Progenitor cell of endocrine pancreas (in vitro differentiated cells): ENCODE results near the gene BMP2K. TPM values are rescaled to one million over a fixed set of nuclear protein-coding genes. Genes with fewer than 3 reads are reported as not detected.

Experiments used
- DNase-seq: peaks from one replicate; pipeline ENCODE4 v3.0.0; 2021; ENCODE audit warnings: low spot score; ENCODE audit not compliant: unreplicated experiment
- H3K27ac Mint-ChIP-seq: 2 replicates; pipeline ENCODE4 v1.8.0; 2021; ENCODE audit warnings: mild to moderate bottlenecking, moderate library complexity, mixed read lengths
- H3K27me3 Mint-ChIP-seq: 2 replicates; pipeline ENCODE4 v1.8.0; 2021; ENCODE audit warnings: mixed read lengths
- H3K36me3 Mint-ChIP-seq: 2 replicates; pipeline ENCODE4 v1.8.0; 2022; ENCODE audit warnings: mixed read lengths; ENCODE audit not compliant: insufficient read depth
- H3K4me1 Mint-ChIP-seq: 2 replicates; pipeline ENCODE4 v1.8.0; 2021; ENCODE audit warnings: low read depth, mixed read lengths
- H3K4me3 Mint-ChIP-seq: 2 replicates; pipeline ENCODE4 v1.8.0; 2021; ENCODE audit warnings: low read depth, mild to moderate bottlenecking, moderate library complexity, mixed read lengths
- H3K9me3 Mint-ChIP-seq: 2 replicates; pipeline ENCODE4 v1.8.0; 2021; ENCODE audit warnings: low read depth, mixed read lengths
- CTCF ChIP-seq: fragments of 200-600 bp; sonication (generic); IDR thresholded peaks from one replicate; pipeline ENCODE4 v1.5.0; 2021; ENCODE audit warnings: antibody characterized with exemption, mild to moderate bottlenecking; ENCODE audit not compliant: unreplicated experiment
- total RNA-seq: library from RNA; stranded (reverse); gene quantifications from 2 replicates; pipeline ENCODE4 v1.2.1, GENCODE V29; 2021

Gene BMP2K
- total RNA-seq, 1 donor from 2014 or later = 32.5 TPM

GRCh38 chr4:78800965-78801364 lies 24.8 kb downstream of the BMP2K start:
- Mint-ChIP-seq H3K4me3 (no peak overlapping the region), H3K9me3 (peaks cover 3% of the 10 kb centered on the region), H3K4me1 (peaks cover 11% of the 10 kb centered on the region), H3K27ac (no peak overlapping the region), H3K36me3 (peaks cover 5% of the 10 kb centered on the region), H3K27me3 (no peaks in the 10 kb centered on the region)
- no peak for DNase-seq
- TF ChIP-seq CTCF = no peak

DNA sequence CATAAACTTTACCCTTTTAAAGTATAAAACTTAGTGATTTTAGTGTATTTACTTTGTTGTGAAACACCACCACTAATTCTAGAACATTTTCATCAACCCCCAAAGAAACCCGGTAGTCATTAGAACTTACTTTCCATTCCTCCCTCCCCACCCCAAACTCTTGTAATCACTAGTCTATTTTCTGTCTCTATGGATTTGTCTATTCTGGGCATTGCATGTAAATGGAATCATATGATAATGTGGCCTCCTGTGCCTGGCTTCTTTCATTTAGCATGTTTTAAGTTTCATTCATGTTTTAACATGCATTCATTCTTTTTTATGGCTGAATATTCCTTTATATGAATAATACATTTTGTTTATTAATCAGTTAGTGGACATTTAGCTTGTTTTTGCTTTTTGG lies 27.8 kb downstream of the BMP2K start:
- DNase-seq = no peak
- Mint-ChIP-seq H3K4me3 (no peak overlapping the region), H3K27me3 (no peaks in the 10 kb centered on the region), H3K27ac (no peak overlapping the region), H3K4me1 (peaks cover 11% of the 10 kb centered on the region), H3K36me3 (peaks cover 11% of the 10 kb centered on the region), H3K9me3 (peaks cover 12% of the 10 kb centered on the region)
- no peak for TF ChIP-seq CTCF

DNA sequence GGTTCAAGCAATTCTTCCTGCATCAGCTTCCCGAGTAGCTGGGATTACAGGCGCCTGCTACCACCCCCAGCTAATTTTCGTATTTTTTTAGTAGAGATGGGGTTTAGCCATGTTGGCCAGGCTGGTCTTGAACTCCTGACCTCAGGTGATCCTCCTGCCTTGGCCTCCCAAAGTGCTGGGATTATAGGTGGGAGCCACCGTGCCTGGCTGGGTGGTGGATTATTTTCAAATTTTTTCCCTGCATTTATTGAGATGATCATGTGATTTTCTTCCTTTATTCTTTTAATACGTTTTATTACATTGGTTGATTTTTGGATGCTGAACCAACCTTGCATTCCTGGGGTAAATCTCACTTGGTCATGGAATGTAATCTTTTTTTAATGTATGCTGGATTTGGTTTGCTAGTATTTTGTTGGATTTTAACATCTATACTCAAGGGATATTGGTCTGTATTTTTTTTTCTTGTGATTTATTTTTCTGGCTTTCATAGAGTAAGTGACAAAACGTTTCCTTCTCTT lies 30.9 kb downstream of the BMP2K start:
- peaks cover 12% of the 10 kb centered on the region for H3K9me3 Mint-ChIP-seq
- H3K27ac Mint-ChIP-seq = no peak overlapping the region
- no peak for DNase-seq
- peaks cover 15% of the 10 kb centered on the region for H3K4me1 Mint-ChIP-seq
- H3K4me3 Mint-ChIP-seq = no peak overlapping the region
- no peak for TF ChIP-seq CTCF
- peaks cover 11% of the 10 kb centered on the region for H3K36me3 Mint-ChIP-seq
- no peaks in the 10 kb centered on the region for H3K27me3 Mint-ChIP-seq

- DNase-seq = no peak
- Mint-ChIP-seq H3K9me3 (peaks cover 12% of the 10 kb centered on the region), H3K36me3 (peaks cover 11% of the 10 kb centered on the region), H3K4me1 (peaks cover 15% of the 10 kb centered on the region), H3K4me3 (no peak overlapping the region), H3K27ac (no peak overlapping the region), H3K27me3 (no peaks in the 10 kb centered on the region)
- TF ChIP-seq CTCF = no peak
These were observed 33.1 kb downstream of the BMP2K start for GRCh38 chr4:78809295-78809694.

DNA sequence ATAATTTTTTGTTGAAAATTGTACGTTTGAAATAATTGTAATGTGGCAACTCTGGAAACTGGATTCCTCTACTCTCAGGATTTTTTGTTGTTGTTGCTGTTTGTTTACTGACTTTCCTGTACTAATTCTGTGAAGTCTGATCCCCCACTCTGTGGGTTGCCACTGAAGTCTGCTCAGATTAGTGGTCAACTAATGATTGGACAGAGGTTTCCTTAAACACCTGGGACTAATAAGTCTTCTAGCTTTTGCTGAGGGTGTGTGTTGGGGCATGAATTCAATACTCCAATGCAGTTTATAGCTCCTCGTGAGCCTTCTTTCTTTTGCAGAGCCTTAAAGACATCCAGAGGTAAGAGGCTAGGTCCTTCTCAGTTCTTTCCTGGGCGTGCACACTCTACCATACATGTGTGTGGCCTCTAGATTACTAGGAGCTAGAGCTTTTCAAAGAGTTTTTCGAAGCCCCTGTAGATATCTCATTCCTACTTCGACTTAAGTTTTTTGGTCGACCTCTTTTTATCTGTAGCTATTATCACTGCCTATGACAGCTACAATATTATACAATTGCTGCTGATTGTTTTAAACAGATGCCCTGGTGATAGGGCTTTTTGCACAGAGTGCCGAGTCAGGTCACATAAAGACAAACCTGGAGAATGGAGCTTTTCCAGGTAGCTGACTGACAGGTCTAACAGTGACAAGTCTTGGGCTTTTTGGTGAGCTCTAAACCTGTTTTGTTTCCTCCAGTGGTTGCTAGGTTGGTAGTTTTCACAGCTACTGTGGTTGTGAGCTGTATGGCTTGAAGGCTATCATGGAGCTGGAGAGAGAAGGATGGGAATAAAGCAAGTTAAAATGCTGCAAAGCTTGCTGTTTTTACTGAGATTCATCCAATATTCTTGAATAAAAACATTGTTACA lies 34.0 kb downstream of the BMP2K start:
- no peaks in the 10 kb centered on the region for H3K27me3 Mint-ChIP-seq
- no peak for TF ChIP-seq CTCF
- H3K4me1 Mint-ChIP-seq = peaks cover 15% of the 10 kb centered on the region
- peaks cover 10% of the 10 kb centered on the region for H3K9me3 Mint-ChIP-seq
- DNase-seq = no peak
- no peak overlapping the region for H3K4me3 Mint-ChIP-seq
- peak overlapping the region; percentile 7 for H3K27ac Mint-ChIP-seq
- H3K36me3 Mint-ChIP-seq = peaks cover 10% of the 10 kb centered on the region
